Measurements from ENCODE around the gene SLC35F2.

DNA sequence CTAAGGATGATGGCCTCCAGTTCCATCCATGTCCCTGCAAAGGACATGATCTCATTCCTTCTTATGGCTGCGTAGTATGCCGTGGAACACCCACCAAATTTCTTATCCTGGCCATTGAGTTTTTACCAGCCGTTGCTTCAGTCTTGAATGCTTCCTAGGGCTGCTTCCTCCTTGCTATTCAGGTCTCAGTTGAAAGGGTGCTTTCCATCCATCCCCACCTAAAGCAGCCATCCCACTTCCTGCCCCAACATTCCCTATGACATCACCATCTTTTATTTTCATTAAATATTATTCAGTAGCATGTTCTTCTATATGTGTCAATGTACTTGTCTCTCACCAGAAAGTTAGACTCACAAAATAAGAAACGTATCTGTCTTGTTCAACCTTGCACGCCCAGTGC, 106.1 kb downstream of the SLC35F2 start:
- TF ChIP-seq, protein P1, sequence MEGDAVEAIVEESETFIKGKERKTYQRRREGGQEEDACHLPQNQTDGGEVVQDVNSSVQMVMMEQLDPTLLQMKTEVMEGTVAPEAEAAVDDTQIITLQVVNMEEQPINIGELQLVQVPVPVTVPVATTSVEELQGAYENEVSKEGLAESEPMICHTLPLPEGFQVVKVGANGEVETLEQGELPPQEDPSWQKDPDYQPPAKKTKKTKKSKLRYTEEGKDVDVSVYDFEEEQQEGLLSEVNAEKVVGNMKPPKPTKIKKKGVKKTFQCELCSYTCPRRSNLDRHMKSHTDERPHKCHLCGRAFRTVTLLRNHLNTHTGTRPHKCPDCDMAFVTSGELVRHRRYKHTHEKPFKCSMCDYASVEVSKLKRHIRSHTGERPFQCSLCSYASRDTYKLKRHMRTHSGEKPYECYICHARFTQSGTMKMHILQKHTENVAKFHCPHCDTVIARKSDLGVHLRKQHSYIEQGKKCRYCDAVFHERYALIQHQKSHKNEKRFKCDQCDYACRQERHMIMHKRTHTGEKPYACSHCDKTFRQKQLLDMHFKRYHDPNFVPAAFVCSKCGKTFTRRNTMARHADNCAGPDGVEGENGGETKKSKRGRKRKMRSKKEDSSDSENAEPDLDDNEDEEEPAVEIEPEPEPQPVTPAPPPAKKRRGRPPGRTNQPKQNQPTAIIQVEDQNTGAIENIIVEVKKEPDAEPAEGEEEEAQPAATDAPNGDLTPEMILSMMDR (IDR thresholded peaks at IDR 0.05; ENCODE audit: insufficient read depth, low read length), result no peak
- no peak for TF ChIP-seq POLR2AphosphoS5 (IDR thresholded peaks at IDR 0.05; ENCODE audit: low read depth)
- TF ChIP-seq, protein P2, sequence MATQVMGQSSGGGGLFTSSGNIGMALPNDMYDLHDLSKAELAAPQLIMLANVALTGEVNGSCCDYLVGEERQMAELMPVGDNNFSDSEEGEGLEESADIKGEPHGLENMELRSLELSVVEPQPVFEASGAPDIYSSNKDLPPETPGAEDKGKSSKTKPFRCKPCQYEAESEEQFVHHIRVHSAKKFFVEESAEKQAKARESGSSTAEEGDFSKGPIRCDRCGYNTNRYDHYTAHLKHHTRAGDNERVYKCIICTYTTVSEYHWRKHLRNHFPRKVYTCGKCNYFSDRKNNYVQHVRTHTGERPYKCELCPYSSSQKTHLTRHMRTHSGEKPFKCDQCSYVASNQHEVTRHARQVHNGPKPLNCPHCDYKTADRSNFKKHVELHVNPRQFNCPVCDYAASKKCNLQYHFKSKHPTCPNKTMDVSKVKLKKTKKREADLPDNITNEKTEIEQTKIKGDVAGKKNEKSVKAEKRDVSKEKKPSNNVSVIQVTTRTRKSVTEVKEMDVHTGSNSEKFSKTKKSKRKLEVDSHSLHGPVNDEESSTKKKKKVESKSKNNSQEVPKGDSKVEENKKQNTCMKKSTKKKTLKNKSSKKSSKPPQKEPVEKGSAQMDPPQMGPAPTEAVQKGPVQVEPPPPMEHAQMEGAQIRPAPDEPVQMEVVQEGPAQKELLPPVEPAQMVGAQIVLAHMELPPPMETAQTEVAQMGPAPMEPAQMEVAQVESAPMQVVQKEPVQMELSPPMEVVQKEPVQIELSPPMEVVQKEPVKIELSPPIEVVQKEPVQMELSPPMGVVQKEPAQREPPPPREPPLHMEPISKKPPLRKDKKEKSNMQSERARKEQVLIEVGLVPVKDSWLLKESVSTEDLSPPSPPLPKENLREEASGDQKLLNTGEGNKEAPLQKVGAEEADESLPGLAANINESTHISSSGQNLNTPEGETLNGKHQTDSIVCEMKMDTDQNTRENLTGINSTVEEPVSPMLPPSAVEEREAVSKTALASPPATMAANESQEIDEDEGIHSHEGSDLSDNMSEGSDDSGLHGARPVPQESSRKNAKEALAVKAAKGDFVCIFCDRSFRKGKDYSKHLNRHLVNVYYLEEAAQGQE (IDR thresholded peaks at IDR 0.05; ENCODE audit: insufficient replicate concordance, low read depth), result no peak
